ENCODE results near the gene LIN28A.

The LIN28A gene

DNA sequence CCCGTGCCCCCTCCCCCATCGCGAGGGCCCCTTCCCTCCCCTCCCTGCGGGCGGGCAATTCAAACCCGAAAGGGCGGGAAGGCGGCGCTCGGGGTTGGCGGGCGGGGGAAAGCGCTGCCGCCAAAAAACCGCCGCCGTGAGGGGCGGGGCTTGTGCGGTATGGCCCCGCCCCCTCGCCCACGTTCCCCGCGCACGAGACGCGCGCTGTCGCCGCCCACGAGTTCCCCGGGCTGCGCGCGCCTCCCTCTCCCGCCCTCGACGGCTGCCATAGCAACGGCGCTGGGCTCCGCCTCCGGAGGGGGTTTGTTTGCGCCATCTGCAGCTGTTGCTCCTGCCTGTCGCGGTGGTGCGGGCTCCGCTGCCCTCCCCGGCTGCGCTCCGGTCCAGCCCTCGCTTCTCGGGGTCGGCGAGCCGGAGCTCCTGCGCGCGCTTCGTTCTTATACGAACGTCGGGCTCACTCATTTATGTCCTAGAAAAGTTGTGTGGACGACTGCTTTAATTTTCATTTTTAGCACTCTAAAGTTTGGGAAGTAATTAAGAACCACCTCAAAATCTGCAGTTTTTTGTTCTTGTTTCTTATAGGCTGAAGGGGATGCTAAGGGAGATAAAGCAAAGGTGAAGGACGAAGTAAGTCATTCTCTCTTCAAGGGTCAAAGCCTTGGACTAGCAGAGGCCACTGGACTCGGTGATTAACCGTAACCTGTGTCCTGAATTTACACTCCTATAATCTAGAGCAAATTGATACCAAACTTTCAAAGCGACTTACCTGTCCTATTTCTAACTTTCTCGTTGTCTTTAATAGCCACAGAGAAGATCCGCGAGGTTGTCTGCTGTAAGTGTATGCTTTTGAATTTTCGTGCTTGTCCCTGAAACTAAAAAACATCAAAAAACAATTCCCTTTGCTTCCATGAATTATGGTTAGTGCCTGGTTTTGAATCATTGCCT, 62.6 kb downstream of the LIN28A start:
- Histone ChIP-seq H3K18ac (ENCODE audit: low read depth in 1 of 2, low read length in 2 of 2) (peak overlapping the region in 1 of 2 experiments; percentile 30), H3K4ac (ENCODE audit: low read depth in 1 of 2, low read length in 2 of 2) (no peak overlapping the region), H3K36me3 (ENCODE audit: control insufficient read depth in 1 of 2, insufficient read depth in 2 of 2, low read depth in 1 of 2, low read length in 2 of 2) (peaks cover 20 to 52% of the 10 kb centered on the region in 2 experiments), H3K79me1 (replicated peaks; ENCODE audit: low read length, poor library complexity, severe bottlenecking) (peaks cover 9% of the 10 kb centered on the region), H2BK120ac (ENCODE audit: low read depth, low read length) (no peak overlapping the region), H3K9ac (ENCODE audit: low read length) (peak overlapping the region; percentile 93), H3K4me2 (ENCODE audit: low read length, poor library complexity, severe bottlenecking) (peak overlapping the region; percentile 72), H2BK5ac (ENCODE audit: low read depth, low read length, poor library complexity, severe bottlenecking) (no peak overlapping the region), H2AK5ac (ENCODE audit: low read length, severe bottlenecking) (no peak overlapping the region), H4K8ac (ENCODE audit: low read length) (no peak overlapping the region), H2AFZ (ENCODE audit: low read depth, low read length) (peak overlapping the region; percentile 44), H3K27ac (ENCODE audit: low read length, poor library complexity, severe bottlenecking) (no peak overlapping the region), H3K9me3 (ENCODE audit: control insufficient read depth, low read length) (no peaks in the 10 kb centered on the region), H3K4me1 (ENCODE audit: control insufficient read depth, insufficient read depth, low read depth, low read length) (peaks cover 14% of the 10 kb centered on the region), H3K27me3 (ENCODE audit: control insufficient read depth in 1 of 2, insufficient read depth in 1 of 2, low read length in 2 of 2) (no peaks in the 10 kb centered on the region), H4K91ac (ENCODE audit: low read length) (no peak overlapping the region), H2BK15ac (ENCODE audit: low read depth, poor library complexity, severe bottlenecking) (no peak overlapping the region), H3K4me3 (ENCODE audit: insufficient read depth in 1 of 2, low read depth in 1 of 2, low read length in 2 of 2) (peak overlapping the region; percentile 88 to 99), H3K23ac (ENCODE audit: low read length in 2 of 2) (no peak overlapping the region), H2BK12ac (ENCODE audit: low read length in 2 of 2) (no peak overlapping the region), H3K14ac (ENCODE audit: low read length in 2 of 2) (no peak overlapping the region)
- DNase-seq: peak; percentile 94
- WGBS: 3% methylated on average over 56 of the region's 71 CpGs

DNA sequence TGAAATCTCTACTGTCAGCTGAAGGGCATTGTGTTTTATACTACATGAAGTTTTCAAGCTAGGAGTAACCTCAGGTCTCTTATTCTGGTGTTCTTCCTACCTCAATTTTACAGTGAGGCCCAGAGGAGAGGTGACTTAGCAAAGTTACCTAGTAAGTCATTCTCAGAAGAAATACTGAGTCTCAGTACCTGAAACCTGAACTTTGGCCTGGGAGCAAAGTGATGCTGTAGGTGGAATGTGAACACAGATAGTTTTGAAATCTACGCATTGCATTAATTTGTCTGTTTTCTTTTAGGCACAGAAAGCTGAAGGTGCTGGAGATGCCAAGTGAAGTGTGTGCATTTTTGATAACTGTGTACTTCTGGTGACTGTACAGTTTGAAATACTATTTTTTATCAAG, 64.2 kb downstream of the LIN28A start:
- H3K9ac ChIP-seq (ENCODE audit: low read length): no peak overlapping the region
- H3K23ac ChIP-seq (ENCODE audit: low read length in 2 of 2): no peak overlapping the region
- no peak overlapping the region for H3K4ac ChIP-seq (ENCODE audit: low read depth in 1 of 2, low read length in 2 of 2)
- no peak overlapping the region for H2AK5ac ChIP-seq (ENCODE audit: low read length, severe bottlenecking)
- H2BK5ac ChIP-seq (ENCODE audit: low read depth, low read length, poor library complexity, severe bottlenecking): no peak overlapping the region
- WGBS: 100% methylated on average over 1 of the region's 1 CpG
- H2AFZ ChIP-seq (ENCODE audit: low read depth, low read length): no peak overlapping the region
- peaks cover 14% of the 10 kb centered on the region for H3K4me1 ChIP-seq (ENCODE audit: control insufficient read depth, insufficient read depth, low read depth, low read length)
- H2BK12ac ChIP-seq (ENCODE audit: low read length in 2 of 2): no peak overlapping the region
- no peak overlapping the region for H4K8ac ChIP-seq (ENCODE audit: low read length)
- no peak overlapping the region for H4K91ac ChIP-seq (ENCODE audit: low read length)
- H3K18ac ChIP-seq (ENCODE audit: low read depth in 1 of 2, low read length in 2 of 2): no peak overlapping the region
- H2BK15ac ChIP-seq (ENCODE audit: low read depth, poor library complexity, severe bottlenecking): no peak overlapping the region
- peaks cover 13 to 42% of the 10 kb centered on the region in 2 experiments for H3K36me3 ChIP-seq (ENCODE audit: control insufficient read depth in 1 of 2, insufficient read depth in 2 of 2, low read depth in 1 of 2, low read length in 2 of 2)
- no peak overlapping the region for H3K4me2 ChIP-seq (ENCODE audit: low read length, poor library complexity, severe bottlenecking)
- no peak overlapping the region for H3K27ac ChIP-seq (ENCODE audit: low read length, poor library complexity, severe bottlenecking)
- no peaks in the 10 kb centered on the region for H3K27me3 ChIP-seq (ENCODE audit: control insufficient read depth in 1 of 2, insufficient read depth in 1 of 2, low read length in 2 of 2)
- H3K14ac ChIP-seq (ENCODE audit: low read length in 2 of 2): no peak overlapping the region
- DNase-seq: no peak
- H3K79me1 ChIP-seq (replicated peaks; ENCODE audit: low read length, poor library complexity, severe bottlenecking): peaks cover 9% of the 10 kb centered on the region
- no peaks in the 10 kb centered on the region for H3K9me3 ChIP-seq (ENCODE audit: control insufficient read depth, low read length)
- H3K4me3 ChIP-seq (ENCODE audit: insufficient read depth in 1 of 2, low read depth in 1 of 2, low read length in 2 of 2): no peak overlapping the region
- H2BK120ac ChIP-seq (ENCODE audit: low read depth, low read length): no peak overlapping the region

DNA sequence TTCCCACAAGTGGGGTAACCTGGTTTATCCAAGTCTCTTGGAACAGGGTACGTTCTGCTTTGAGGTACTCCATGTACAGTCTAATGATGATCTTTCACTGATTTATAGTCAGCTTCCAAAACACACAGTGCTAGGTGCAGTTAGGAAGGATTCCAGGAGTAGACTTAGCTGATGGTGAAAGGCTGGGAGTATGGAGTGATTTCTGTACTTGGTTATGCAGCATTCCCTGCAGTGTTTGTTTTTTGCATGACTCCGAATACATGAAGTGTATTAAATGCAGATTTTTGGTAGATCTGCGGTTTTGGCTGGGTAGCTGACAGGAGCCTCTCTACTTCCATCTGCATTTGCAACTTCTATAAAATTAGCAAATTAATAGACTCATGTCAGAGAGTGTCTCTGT, 65.4 kb downstream of the LIN28A start:
- Histone ChIP-seq H3K27ac (ENCODE audit: low read length, poor library complexity, severe bottlenecking) (no peak overlapping the region), H3K14ac (ENCODE audit: low read length in 2 of 2) (no peak overlapping the region)
- WGBS: 93% methylated on average over 2 of the region's 3 CpGs

DNA sequence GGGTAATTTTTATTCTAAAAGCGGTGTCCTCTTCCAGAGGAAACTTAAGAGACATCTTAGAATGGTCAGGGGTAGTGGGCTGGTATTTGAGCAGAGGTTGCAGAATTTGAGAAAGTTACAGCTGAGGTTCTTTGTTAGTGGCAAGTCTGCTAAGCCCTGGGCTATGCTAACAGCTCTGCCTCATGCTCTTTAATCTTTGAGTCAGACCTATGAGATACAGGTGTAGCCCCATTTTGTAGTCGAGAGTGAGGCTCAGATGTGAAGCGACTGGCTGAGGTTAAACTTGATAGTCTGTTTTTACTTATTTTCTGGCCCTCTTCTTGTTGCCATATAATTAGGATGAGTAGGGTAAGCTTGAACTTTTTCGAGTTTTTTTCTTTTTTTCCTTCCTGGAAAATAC, 66.3 kb downstream of the LIN28A start:
- Histone ChIP-seq H3K18ac (ENCODE audit: low read depth in 1 of 2, low read length in 2 of 2) (no peak overlapping the region), H2BK12ac (ENCODE audit: low read length in 2 of 2) (no peak overlapping the region), H4K91ac (ENCODE audit: low read length) (no peak overlapping the region), H3K4me3 (ENCODE audit: insufficient read depth in 1 of 2, low read depth in 1 of 2, low read length in 2 of 2) (no peak overlapping the region), H3K4ac (ENCODE audit: low read depth in 1 of 2, low read length in 2 of 2) (no peak overlapping the region), H2BK120ac (ENCODE audit: low read depth, low read length) (no peak overlapping the region), H3K27me3 (ENCODE audit: control insufficient read depth in 1 of 2, insufficient read depth in 1 of 2, low read length in 2 of 2) (no peaks in the 10 kb centered on the region), H3K23ac (ENCODE audit: low read length in 2 of 2) (no peak overlapping the region), H3K4me1 (ENCODE audit: control insufficient read depth, insufficient read depth, low read depth, low read length) (no peaks in the 10 kb centered on the region), H2AFZ (ENCODE audit: low read depth, low read length) (no peak overlapping the region), H2AK5ac (ENCODE audit: low read length, severe bottlenecking) (no peak overlapping the region), H2BK5ac (ENCODE audit: low read depth, low read length, poor library complexity, severe bottlenecking) (no peak overlapping the region), H2BK15ac (ENCODE audit: low read depth, poor library complexity, severe bottlenecking) (no peak overlapping the region), H4K8ac (ENCODE audit: low read length) (no peak overlapping the region), H3K4me2 (ENCODE audit: low read length, poor library complexity, severe bottlenecking) (no peak overlapping the region), H3K9ac (ENCODE audit: low read length) (no peak overlapping the region), H3K79me1 (replicated peaks; ENCODE audit: low read length, poor library complexity, severe bottlenecking) (peaks cover 4% of the 10 kb centered on the region), H3K36me3 (ENCODE audit: control insufficient read depth in 1 of 2, insufficient read depth in 2 of 2, low read depth in 1 of 2, low read length in 2 of 2) (peaks cover 10 to 41% of the 10 kb centered on the region in 2 experiments), H3K14ac (ENCODE audit: low read length in 2 of 2) (no peak overlapping the region), H3K27ac (ENCODE audit: low read length, poor library complexity, severe bottlenecking) (no peak overlapping the region), H3K9me3 (ENCODE audit: control insufficient read depth, low read length) (no peaks in the 10 kb centered on the region)
- DNase-seq: no peak
- WGBS: 95% methylated on average over 4 of the region's 4 CpGs

More for the DNA sequence above, 65.4 kb downstream of the LIN28A start:
- Histone ChIP-seq H3K4me3 (ENCODE audit: insufficient read depth in 1 of 2, low read depth in 1 of 2, low read length in 2 of 2) (no peak overlapping the region), H3K4me2 (ENCODE audit: low read length, poor library complexity, severe bottlenecking) (no peak overlapping the region), H3K79me1 (replicated peaks; ENCODE audit: low read length, poor library complexity, severe bottlenecking) (peaks cover 4% of the 10 kb centered on the region), H2BK15ac (ENCODE audit: low read depth, poor library complexity, severe bottlenecking) (no peak overlapping the region), H3K27me3 (ENCODE audit: control insufficient read depth in 1 of 2, insufficient read depth in 1 of 2, low read length in 2 of 2) (no peaks in the 10 kb centered on the region), H4K91ac (ENCODE audit: low read length) (no peak overlapping the region), H4K8ac (ENCODE audit: low read length) (no peak overlapping the region), H3K9me3 (ENCODE audit: control insufficient read depth, low read length) (no peaks in the 10 kb centered on the region), H3K9ac (ENCODE audit: low read length) (no peak overlapping the region), H2BK12ac (ENCODE audit: low read length in 2 of 2) (no peak overlapping the region), H2AFZ (ENCODE audit: low read depth, low read length) (no peak overlapping the region), H3K23ac (ENCODE audit: low read length in 2 of 2) (no peak overlapping the region), H3K18ac (ENCODE audit: low read depth in 1 of 2, low read length in 2 of 2) (no peak overlapping the region), H3K4ac (ENCODE audit: low read depth in 1 of 2, low read length in 2 of 2) (no peak overlapping the region), H3K4me1 (ENCODE audit: control insufficient read depth, insufficient read depth, low read depth, low read length) (peaks cover 8% of the 10 kb centered on the region), H2BK5ac (ENCODE audit: low read depth, low read length, poor library complexity, severe bottlenecking) (no peak overlapping the region), H2BK120ac (ENCODE audit: low read depth, low read length) (no peak overlapping the region), H2AK5ac (ENCODE audit: low read length, severe bottlenecking) (no peak overlapping the region), H3K36me3 (ENCODE audit: control insufficient read depth in 1 of 2, insufficient read depth in 2 of 2, low read depth in 1 of 2, low read length in 2 of 2) (peaks cover 10 to 41% of the 10 kb centered on the region in 2 experiments)
- DNase-seq: no peak
